GM18867 (cell line): ENCODE data around the gene NEDD4L.
"Not testable (repeated sequence)": the region's sequence is repeated elsewhere in the genome, so short reads cannot be mapped to it uniquely, and the experiment has no call there.

Experiments
- ATAC-seq: cut with Tn5 transposase; IDR thresholded peaks from one replicate; pipeline ENCODE4 v1.9.1; 2021; ENCODE audit warnings: mild to moderate bottlenecking, moderate library complexity; ENCODE audit not compliant: unreplicated experiment

Gene NEDD4L

DNA sequence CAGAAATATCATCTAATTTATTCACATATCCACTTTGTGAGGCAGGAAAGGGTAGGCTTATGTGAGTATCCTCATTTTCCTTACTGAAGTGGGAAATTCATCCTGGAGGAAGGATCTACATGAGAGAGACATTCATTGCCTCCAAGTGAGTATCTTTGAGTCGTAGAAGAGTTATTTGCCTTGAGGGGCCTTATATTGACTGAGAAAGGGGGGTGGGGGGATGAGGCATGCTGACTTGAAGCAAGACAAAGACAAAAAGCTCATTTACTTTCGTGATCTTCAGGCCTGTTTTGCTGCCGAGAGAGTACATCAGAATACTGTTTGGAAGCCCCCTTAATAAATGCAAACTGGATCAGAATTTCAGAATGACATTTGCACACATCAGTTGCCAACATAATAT, 17.6 kb upstream of the NEDD4L start:
- no peak for ATAC-seq

DNA sequence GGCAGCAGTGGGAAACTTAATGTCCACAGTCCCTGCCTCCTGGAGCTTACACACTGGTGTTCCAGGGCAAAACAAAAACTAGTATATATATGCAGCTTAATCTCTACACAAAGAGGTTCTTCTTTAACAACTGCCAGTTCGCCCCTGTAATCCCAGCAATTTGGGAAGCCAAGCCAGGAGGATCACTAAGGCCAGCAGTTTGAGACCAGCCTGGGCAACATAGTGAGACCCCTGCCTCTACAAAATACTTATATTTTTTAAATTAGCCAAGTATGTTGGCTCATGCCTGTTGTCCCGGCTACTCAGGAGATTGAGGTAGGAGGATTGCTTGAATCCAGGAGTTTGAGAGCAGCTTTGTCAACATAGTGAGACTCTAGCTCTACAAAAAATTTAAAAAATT, 17.2 kb upstream of the NEDD4L start:
- ATAC-seq: no peak

DNA sequence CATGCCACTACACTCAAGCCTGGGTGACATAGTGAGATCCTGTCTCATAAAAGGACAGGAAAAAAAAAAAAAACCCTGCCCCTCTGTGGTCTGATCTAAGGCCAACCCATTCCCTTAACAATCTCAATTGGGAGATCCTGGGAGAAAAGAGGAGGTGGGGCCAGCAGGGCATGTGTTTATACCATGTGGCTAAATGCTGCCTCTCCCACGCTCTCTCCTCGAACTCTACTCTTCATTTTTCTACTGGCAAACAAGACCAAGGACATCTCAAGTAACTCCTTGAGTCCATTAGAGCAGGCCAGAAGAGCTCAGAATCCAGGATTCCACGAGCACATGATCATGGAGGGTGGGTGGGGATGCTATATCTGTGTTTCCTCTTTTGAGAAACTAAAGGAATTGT, 16.7 kb upstream of the NEDD4L start:
- no peak for ATAC-seq

DNA sequence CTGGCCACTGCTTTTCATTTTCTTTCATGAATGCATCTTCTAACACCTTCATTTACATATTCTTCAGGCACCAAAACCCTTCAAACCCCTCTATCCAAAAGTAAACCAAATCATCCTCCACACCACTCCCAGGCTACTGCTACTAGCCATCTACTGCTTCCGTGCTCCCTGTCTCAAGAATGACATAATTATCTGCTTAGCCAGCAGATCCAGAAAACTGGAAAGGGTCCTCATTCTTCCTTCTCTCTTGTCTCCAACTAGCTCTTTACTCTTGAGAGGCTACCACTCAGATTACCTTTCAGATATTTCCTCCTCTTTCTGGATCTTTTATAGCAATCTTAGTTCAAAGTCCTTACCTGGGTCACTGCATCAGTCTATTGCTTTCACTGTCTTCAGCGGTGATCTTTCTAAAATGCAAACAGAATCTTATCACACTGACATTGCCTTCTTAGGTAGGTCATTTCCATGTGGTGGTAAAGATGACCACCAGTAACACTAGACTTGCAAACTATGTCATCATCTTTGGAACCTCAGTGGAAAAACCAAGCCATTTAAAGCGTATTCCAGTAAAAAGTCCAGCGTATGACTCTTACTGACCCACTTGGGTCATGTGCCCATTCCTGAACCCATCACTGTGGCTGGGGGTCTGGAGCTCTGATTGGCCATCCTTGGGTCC, 15.8 kb upstream of the NEDD4L start:
- no peak for ATAC-seq

DNA sequence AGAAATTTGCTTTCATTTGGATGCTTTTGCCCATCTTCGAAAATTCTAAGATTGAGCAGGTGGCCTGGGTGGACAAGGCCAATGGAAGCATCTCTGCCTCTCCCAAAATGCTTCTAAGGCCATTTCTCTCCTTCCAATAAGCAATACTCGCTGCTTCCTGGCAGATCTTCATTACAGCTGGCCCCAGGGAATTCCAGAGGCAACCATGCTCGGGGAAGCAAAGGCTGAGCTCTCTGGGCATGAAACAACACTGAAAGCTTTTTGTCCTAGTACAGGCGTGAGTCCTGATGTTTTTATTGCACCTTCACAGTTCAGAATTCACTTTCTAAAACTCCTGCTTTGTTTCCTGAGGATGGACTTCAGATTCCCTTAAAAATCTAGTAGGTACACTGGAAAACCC, 11.8 kb upstream of the NEDD4L start:
- ATAC-seq: no peak

DNA sequence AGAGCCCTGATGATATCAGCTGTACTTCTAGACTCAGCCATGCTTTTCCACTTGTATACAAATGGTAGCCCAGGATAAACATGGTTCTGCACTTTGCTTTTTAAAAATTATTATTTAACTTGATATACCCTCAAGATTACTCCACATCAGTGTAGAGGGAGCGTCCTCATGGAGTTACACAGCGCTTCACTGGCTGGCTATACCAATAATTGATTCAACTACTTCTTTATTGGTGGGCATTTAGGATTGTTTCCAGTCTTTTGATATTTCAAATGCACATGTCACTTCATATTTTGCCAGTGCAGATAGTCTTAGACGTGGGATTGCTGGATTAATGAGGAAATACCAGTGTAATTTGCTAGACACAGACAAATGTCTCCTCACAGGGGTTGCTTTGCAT, 10.8 kb upstream of the NEDD4L start:
- no peak for ATAC-seq

DNA sequence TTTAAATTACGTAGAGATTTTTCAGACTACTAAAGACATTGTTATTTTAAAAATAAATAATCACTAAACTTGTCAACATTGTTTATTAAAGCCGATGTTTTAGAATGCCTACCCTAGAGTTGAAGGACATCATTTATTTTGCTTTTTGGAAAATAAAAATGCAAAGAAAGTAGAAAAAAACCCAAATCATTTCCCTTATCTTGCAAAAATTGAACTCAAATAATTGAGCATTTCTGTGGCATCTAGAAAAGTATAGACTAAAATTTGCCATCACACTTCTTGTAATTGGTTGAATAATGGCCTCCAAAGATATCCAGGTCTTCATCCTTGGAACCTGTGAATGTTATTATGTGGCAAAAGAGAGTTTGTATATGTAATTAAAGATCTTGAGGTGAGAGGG, 9.7 kb upstream of the NEDD4L start:
- no peak for ATAC-seq

DNA sequence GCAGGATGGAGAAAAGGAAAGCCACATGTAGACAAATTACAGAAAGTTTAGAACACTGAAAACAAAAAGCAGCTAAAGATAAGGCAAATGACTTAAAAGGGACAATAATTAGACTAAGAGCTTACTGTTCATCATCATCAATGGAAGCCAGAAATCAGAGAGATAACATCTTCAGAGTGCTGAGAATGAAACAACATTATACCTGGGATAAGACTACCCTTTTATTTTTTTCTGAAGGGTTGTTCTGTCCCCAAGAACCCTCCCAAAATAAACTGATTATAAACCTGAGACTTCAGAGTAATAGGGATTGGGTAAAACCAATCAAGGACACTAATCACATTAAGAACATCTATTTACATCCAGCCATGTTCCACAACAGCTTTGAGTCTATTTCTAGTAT, 6.9 kb upstream of the NEDD4L start:
- ATAC-seq: no peak

DNA sequence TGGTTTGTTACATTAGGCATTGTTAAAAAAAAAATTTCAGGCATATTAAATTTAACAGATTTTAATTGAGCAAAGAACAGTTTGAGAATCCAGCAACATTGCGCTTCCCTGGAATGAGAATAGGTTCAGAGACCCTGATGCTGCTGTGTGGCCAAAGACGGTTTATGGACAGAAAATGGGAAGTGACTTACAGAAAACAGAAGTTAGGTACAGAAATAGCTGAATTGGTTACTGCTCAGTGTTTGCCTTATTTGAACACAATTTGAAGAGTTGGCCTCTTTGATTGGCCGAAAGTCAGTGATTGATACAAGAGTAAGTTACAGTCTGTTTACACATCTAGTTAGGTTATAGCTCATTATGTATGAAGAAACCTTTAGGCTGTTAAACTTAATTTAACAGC, 6.0 kb upstream of the NEDD4L start:
- no peak for ATAC-seq

DNA sequence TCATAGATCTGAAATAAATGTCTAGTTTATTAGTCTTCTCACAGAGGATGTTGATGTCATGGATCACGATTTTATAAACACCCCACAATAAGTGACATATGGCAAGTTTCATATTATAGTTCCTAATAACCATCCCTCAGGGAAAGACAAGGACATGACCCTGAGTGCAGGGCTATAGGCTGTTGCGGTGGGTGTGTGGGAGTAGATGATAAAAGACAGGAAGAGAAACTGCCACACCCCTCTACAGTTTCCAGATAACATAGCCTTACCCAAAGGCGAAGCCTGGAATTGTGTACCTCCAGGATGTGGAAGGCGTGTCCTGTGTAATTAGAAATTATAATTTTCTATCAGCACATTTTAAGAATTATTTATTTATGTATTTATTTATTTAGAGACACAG, 2.4 kb upstream of the NEDD4L start:
- no peak for ATAC-seq

DNA sequence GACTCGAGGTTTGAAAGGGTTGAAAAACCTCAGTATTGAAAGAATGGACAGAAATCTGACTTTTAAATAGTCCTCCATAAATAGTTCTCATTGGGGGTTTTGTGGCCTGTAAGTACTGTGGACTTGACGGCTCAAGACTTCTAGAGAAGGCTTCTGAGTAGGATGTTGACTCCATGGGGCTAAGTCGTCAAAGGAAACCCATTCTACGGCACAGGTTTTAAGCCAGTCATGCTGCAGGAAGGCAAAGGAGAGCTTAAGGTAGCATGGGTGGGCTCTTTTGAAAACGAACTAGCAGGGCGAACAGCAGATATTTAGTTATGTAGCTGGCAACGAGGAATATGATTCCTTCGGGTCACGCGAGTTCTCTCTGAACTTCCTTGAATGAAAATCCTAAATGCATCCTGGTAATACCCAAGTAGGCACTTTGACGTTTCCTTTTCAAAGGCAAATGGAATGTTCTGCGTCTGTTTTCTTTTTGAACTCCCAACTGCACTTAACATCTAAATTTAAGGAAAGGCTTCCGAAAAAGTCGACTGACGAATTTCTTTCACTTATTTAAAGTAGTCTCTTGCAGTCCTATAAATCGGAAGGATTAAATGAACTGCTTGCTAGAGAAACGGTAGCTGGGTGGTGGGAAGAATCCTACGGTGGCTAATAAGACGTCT, 1.1 kb upstream of the NEDD4L start:
- no peak for ATAC-seq

DNA sequence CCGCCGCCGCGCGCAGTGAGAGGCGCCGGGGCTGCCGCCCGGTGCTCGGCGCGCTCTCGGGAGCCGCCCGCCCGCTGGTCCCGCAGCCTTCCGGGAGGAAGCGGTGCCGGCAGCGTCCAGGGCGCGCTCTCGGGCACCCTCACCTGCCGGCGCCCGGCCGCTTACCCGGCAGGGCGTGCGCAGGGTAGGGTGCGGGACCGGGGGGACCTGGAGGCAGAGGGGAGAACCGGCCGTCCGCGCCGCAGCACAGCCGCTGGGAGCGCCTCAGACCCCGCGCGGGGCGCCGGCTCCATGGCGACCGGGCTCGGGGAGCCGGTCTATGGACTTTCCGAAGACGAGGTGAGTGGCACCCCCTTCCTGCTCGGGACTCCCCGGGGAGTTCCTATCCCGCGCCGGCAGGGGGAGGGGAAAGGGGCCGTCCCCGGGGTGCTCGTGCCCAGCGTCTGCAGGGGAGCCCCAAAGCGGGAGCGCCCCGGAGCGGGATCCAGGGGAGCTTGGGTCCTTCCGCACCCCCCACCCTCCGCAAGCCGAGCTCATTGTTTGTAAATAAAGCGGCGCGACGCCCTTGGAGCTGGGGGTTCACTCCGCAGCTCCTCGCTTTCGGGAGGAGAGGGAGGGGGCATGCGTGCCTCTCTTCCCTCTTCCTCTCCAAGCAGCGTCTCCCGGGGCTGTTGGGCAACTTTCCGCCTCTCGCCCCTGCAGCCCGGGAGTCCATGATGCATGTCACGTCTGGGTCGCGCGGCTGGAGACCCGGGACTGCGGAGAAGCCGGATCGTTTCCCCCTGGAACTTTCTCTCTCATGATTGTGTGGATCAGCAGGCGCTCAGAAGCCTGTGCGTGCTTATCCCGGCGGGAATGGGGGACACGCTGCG, 580 bp downstream of the NEDD4L start:
- ATAC-seq: peak; percentile 50

DNA sequence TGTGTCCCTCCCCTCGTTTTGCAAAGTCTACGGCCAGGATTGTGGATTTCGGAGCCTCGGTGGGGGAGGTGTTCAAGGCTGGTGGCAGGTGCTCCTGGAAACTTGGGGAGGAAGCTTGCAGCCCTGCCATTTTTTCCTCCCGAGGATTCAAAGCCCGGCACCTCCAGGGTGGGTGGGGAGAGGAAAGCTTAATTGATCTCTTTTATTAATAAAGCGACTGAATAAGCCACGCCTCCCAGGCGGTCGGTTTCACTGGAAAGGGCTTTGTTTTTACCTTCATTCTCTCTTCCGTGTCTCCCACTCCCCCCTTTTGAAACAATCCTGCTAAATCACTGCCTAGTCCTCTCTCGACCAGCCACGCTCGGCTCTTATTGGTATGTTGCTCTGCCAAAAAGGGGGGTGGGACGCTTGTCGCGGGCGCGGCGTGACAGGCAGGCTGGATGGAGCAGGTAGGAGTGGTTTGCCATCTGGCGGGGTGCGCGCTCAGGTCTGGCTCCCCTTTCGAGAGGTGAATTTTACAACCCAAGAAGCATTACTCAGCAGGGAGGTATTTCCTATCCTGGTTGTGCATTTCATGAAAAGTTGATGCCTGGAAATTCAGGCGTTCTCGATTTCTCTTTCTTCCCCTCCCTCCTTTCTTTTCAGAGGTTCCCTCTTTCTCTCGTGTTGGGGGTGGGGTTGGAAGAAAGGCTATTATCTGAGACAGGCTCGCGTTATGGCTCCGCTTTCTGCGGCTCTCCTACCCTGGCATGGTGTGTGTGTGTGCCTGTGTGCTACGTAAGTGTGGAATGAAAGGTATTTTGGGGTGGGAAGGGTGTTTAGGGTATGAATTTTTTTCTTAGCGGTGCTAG, 1.4 kb downstream of the NEDD4L start:
- no peak for ATAC-seq

DNA sequence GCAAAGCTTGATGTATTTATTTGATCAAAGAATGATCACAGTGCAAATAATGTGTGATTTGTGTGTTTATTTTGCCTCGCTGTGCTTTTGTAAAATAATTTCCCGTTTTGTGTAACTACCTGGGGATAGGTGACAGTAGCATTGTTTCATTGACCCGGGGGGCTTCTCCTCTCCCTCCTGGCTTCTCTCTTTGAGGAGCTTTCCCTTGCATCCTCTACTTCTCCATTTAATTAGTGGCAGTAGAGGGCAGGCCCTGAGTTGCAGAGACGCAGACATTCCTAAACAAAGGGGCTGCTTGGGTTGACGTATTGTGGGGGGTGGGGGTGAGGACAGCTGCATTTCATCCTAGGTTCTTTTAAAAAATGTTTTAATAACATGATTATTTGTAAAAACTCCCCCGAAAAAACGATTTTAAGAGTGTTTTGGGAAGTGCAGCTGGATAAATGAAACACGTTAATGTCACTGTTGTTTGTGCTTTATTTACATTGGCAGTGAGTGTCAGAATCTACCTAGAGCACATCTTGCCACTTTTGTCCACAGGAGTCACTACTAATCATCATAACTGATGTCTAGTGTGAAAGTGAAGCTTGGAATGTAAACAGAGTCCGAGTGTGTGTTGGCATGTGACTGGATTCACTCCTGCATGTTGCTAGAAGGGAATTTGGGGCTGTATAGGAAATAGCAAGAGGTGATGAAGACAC, 2.2 kb downstream of the NEDD4L start:
- no peak for ATAC-seq

DNA sequence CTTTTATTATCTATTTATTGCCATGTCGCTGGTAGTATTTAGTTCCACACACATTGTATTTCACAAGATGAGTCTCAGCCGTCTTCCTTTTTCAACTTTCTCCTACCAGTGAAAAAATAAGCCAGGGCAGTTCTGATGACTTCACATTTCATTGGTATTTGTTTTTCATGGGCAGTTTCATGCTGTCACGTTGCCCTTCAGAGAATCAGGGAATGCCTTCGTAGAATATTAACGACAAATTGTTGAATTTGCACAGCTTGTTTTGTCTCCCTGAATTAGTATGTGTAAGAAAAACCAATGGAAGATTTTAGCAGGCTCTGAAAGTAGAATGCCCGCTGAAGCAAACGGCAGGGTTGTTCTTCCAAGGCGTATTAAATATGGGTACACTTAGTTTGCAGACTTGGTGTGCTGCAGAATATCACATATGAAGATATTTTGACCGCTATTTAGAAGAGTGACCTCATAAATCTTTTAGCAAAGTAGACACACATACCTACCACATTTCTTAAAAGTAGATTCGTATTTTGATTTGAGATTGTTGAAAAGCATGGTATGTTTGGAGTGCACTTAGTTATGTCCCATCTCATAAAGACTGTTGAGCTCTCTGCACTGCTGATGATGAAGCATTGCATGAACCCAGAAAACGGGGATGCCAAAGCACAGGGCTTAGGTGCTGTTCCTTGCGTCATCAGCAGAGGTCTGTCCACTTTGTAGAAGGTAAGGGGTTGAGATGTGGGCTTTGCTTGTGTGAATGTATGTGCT, 2.9 kb downstream of the NEDD4L start:
- ATAC-seq: no peak

DNA sequence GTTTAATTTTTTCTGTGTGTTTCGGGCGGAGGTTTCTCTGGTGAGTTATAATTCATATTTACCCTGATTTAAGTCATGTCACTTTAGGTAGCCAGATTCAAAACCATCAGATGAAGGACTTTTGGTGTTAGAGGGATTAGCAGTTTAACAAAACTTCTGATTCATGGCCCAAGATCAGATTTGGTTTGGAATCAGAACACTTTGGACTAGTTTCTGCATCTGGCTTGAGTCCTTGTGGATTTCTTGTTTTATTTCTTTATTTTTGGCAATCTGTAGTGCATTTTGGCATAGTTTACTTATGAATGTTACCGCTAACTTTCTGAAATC, 3.5 kb downstream of the NEDD4L start:
- no peak for ATAC-seq

DNA sequence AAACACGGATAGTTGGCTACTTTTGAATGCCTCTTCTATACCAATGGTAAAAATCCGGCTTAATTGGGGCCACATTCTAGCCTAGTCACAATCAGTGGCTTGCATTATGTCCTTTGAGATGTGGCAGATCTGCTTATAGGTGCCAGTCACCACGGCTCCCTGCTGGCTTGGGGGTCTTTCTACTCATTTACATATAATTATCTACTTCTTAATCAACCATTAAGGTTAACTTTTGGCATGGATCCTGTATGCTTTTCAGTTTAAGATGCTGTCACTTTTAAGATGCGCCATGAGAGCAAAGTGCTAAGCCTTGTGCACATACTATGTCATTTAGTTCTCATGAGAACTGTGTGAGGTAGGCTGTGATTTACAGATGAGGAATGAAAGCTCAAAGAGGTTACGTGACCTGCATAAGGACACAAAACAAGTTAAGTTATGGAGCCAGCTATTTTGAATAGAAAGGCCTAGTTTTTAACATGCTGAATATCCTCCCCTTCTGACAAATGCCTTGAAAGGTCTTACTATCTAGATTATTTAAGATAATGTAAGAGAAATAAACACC, 4.1 kb downstream of the NEDD4L start:
- no peak for ATAC-seq

DNA sequence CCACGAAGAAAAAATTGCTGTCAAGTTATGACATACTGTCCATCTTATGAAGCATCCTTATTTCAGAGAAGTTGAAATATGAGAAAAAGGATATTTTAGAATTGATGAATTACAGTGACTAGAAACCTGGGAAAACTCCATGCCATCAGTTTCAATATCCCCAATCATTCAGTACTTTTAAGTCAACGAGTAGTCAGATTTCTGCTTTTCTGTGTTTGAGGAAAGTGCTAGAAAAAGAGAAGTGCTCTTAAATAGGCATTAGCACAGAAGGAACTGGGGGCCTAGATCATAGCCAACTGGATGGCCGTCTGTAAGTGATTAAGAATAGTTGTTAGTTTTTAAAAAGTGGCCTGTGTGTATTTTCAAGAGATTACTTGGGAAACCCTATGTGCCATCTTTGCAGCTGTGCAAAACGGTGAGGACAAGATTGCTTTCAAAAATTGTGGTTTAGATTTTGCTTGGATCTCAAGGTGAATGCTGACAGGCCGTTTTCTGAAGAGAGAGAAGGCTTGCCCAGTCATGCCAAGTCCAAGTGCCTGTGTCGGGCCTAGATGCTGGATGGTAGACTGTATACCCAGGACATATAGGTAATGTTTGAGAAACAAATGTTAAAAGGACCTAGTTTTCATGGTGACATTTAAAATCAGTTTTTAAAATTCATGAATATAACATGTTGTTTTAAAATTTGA, 5.1 kb downstream of the NEDD4L start:
- no peak for ATAC-seq

DNA sequence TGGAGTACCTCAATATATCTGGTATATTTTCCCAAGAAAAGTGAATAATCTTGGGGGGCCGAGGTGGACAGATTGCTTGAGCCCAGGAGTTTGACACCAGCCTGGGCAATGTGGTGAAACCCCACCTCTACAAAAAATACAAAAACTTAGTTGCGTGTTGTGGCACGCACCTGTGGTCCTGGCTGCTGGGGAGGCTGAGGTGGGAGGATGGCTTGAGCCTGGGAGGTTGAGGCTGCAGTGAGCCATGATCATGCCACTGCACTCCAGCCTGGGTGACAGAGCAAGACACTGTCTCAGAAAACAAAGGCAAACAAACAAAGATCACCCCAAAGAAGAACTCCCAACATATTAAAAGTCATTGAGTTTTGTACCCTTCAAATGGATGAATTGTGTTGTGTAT, 6.9 kb downstream of the NEDD4L start:
- ATAC-seq: not testable (repeated sequence)
